Globus pallidus (tissue), 1 donor: ENCODE results near the gene NR3C2.
"Not testable (repeated sequence)": the region's sequence is repeated elsewhere in the genome, so short reads cannot be mapped to it uniquely, and the experiment has no call there.

Experiments used
- DNase-seq: peaks from one replicate; pipeline ENCODE4 v3.0.0-alpha.2; 2015; ENCODE audit warnings: low spot score

NR3C2 gene

GRCh38 chr4:148215202-148215601 lies 227.0 kb downstream of the NR3C2 start:
- DNase-seq, result no peak

GRCh38 chr4:148214529-148215166 lies 227.6 kb downstream of the NR3C2 start:
- DNase-seq, result peak; percentile 35

- DNase-seq, result no peak
Measured at GRCh38 chr4:148211533-148211932, 230.7 kb downstream of the NR3C2 start.

GRCh38 chr4:148210661-148211060 lies 231.6 kb downstream of the NR3C2 start:
- no peak for DNase-seq

- no peak for DNase-seq
Measured at GRCh38 chr4:148207068-148207467, 235.1 kb downstream of the NR3C2 start.

GRCh38 chr4:148205476-148205875 lies 236.7 kb downstream of the NR3C2 start:
- DNase-seq, result no peak

- no peak for DNase-seq
Measured at GRCh38 chr4:148204892-148205291, 237.3 kb downstream of the NR3C2 start.

GRCh38 chr4:148204171-148204570 lies 238.0 kb downstream of the NR3C2 start:
- DNase-seq, result no peak

- peak; percentile 38 for DNase-seq
Measured at GRCh38 chr4:148203056-148203898, 238.9 kb downstream of the NR3C2 start.

- DNase-seq, result no peak
Measured at GRCh38 chr4:148200960-148201359, 241.3 kb downstream of the NR3C2 start.

- DNase-seq, result no peak
Measured at GRCh38 chr4:148196164-148196563, 246.1 kb downstream of the NR3C2 start.

GRCh38 chr4:148192526-148192925 lies 249.7 kb downstream of the NR3C2 start:
- DNase-seq, result no peak

GRCh38 chr4:148187454-148188222 lies 254.6 kb downstream of the NR3C2 start:
- not testable (repeated sequence) for DNase-seq

GRCh38 chr4:148184922-148185321 lies 257.3 kb downstream of the NR3C2 start:
- no peak for DNase-seq

GRCh38 chr4:148182230-148182911 lies 259.8 kb downstream of the NR3C2 start:
- no peak for DNase-seq

GRCh38 chr4:148173397-148174017 lies 268.7 kb downstream of the NR3C2 start:
- DNase-seq, result peak; percentile 10

GRCh38 chr4:148171596-148171995 lies 270.6 kb downstream of the NR3C2 start:
- DNase-seq, result no peak

GRCh38 chr4:148170408-148171365 lies 271.5 kb downstream of the NR3C2 start:
- no peak for DNase-seq

- DNase-seq, result no peak
Measured at GRCh38 chr4:148166132-148166591, 276.1 kb downstream of the NR3C2 start.

GRCh38 chr4:148164557-148164956 lies 277.7 kb downstream of the NR3C2 start:
- DNase-seq, result no peak
